Measurements from ENCODE around the gene SCYGR2. TPM values are rescaled to one million over a fixed set of nuclear protein-coding genes. Genes with fewer than 3 reads are reported as not detected.

Gene SCYGR2
- total RNA-seq, 1 donor from 2014 or later = not detected

DNA sequence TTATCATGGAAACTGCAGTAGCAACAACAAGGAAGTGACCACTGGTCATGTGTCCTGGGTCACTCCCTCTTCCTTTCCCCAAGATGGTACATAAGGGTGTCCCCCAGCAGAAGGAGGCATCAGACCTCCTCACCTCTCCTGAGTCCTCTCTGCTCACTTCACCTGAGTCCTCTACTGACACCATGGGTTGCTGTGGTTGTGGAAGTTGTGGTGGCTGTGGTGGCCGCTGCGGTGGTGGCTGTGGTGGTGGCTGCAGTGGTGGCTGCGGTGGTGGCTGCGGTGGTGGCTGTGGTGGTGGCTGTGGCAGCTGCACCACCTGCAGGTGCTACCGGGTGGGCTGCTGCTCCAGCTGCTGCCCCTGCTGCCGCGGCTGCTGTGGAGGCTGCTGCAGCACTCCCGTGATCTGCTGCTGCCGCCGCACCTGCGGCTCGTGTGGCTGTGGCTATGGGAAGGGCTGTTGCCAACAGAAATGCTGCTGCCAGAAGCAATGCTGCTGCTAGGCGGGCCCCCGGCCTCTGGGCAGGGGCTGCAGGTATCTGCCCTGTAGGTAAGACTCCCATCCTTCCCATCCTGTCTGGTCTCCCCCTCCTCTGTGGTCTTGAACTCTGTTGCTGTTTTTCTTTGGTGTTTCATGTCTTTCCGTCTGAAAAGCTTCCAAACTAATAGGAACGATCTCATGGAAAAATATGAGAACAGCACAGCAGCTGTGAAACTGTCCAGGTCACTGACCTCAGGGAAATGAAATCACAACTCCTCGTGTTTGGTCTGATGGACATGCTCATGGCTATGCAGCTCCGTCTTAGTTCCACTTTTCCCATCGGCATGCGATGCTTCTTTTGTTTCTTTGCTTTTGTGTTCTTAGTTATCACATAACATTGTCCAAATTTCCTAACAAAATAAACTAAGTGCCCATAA lies 18.9 kb downstream of the SCYGR2 start, which contains the start of gene SCYGR4:
TSS of gene SCYGR4 (plus strand) at position 183 of the 915 bp plus-strand sequence. CDS start at position 183, 0 bp downstream.
- Histone ChIP-seq H3K27ac (no peak within 1 kb of the TSS), H3K27me3 (no peaks in the 10 kb centered on the region), H3K36me3 (no peaks in the 10 kb centered on the region), H3K9me3 (no peaks in the 10 kb centered on the region), H3K4me3 (no peak within 1 kb of the TSS), H3K4me1 (no peaks in the 10 kb centered on the region)
- TF ChIP-seq CTCF (IDR thresholded peaks at IDR 0.05) = no peak
- intact Hi-C loops (cut with DNase I) = no loop called here
- DNase-seq (no peak), ATAC-seq (no peak)

GRCh38 chr2:227623226-227623625 lies 24.5 kb downstream of the SCYGR2 start:
- ATAC-seq (no peak), DNase-seq (no peak)
- no peaks in the 10 kb centered on the region for H3K4me1 ChIP-seq
- no peak overlapping the region for H3K27ac ChIP-seq
- no peaks in the 10 kb centered on the region for H3K27me3 ChIP-seq
- intact Hi-C loops (cut with DNase I) = no loop called here
- no peaks in the 10 kb centered on the region for H3K36me3 ChIP-seq
- no peak overlapping the region for H3K4me3 ChIP-seq
- TF ChIP-seq CTCF (IDR thresholded peaks at IDR 0.05) = no peak
- H3K9me3 ChIP-seq = no peaks in the 10 kb centered on the region

DNA sequence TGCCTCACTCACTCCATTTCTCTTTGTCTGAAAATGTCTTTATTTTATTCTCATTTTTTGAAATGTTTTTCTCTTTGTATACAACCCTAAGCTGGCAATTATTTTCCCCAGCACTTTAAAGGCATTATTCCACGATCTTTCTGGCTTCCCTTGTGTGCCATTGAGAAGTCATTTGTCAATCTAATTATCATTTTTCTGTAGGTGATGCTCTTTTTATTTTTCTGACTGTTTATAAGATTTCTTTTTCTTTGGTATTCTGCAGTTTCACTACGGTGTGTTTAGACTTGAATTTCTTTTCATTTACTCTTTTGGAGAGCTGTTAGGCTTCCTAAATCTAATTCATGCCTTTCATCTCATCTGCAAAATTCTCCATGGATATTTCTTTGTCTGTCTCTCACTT lies 26.7 kb downstream of the SCYGR2 start:
- Histone ChIP-seq H3K4me3 (no peak overlapping the region), H3K36me3 (no peaks in the 10 kb centered on the region), H3K27me3 (no peaks in the 10 kb centered on the region), H3K4me1 (no peaks in the 10 kb centered on the region), H3K27ac (no peak overlapping the region), H3K9me3 (no peaks in the 10 kb centered on the region)
- DNase-seq (no peak), ATAC-seq (no peak)
- no peak for TF ChIP-seq CTCF (IDR thresholded peaks at IDR 0.05)
- intact Hi-C loops (cut with DNase I) = no loop called here

- Histone ChIP-seq H3K4me3 (no peak overlapping the region), H3K4me1 (no peaks in the 10 kb centered on the region), H3K9me3 (no peaks in the 10 kb centered on the region), H3K27me3 (no peaks in the 10 kb centered on the region), H3K36me3 (no peaks in the 10 kb centered on the region), H3K27ac (no peak overlapping the region)
- no peak for ATAC-seq
- intact Hi-C loops (cut with DNase I) = no loop called here
- no peak for TF ChIP-seq CTCF (IDR thresholded peaks at IDR 0.05)
- no peak for DNase-seq
Observed at GRCh38 chr2:227626580-227627151, 28.0 kb downstream of the SCYGR2 start.

DNA sequence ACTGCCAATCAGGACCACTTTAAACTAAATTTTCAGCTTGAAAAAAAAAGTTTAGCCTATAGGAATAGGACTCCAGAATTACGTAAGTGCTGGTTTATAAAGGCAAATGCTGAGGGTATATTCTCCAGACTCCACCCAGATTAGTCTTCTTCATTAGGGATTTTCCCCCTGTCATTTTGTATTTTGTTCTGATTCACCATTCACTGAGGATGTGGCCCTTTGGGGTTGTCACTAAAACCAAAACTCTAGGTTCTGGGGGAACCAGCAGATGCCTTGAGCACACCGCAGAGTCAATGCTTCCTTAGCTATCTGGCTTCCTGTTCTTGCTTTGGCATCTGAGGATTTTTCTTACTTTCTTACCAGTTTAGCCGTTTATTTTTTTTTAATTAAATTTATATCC lies 29.1 kb downstream of the SCYGR2 start:
- Histone ChIP-seq H3K27me3 (no peaks in the 10 kb centered on the region), H3K9me3 (no peaks in the 10 kb centered on the region), H3K4me1 (no peaks in the 10 kb centered on the region), H3K4me3 (no peak overlapping the region), H3K36me3 (no peaks in the 10 kb centered on the region), H3K27ac (no peak overlapping the region)
- intact Hi-C loops (cut with DNase I) = no loop called here
- TF ChIP-seq CTCF (IDR thresholded peaks at IDR 0.05) = no peak
- DNase-seq = no peak
- ATAC-seq = no peak
